ENCODE measurements around the gene DEFB113. TPM values are rescaled to one million over a fixed set of nuclear protein-coding genes. Genes with fewer than 3 reads are reported as not detected.

Gene DEFB113
- total and polyA plus RNA-seq, 2 of the 4 experiments (the other 2 are of a cell fraction) = not detected

GRCh38 chr6:49919261-49919660 lies 50.2 kb downstream of the DEFB113 start:
- Histone ChIP-seq H3K4me2 (ENCODE audit: low read depth, low read length) (no peak overlapping the region), H3K79me1 (ENCODE audit: low read depth in 1 of 2, low read length in 2 of 2) (no peaks in the 10 kb centered on the region), H3K56ac (ENCODE audit: extremely low read depth, insufficient read depth, low read length) (no peak overlapping the region), H2AK5ac (ENCODE audit: low read depth, low read length) (no peak overlapping the region), H4K20me1 (ENCODE audit: insufficient read depth, low read length) (no peaks in the 10 kb centered on the region), H4K5ac (ENCODE audit: low read depth, low read length) (no peak overlapping the region), H3K9me1 (ENCODE audit: insufficient read depth, low read length) (no peaks in the 10 kb centered on the region), H3K9me3 (ENCODE audit: control insufficient read depth, insufficient read depth, low read length) (no peaks in the 10 kb centered on the region), H3K23ac (ENCODE audit: low read depth, low read length) (no peak overlapping the region), H2BK120ac (ENCODE audit: low read depth, low read length) (no peak overlapping the region), H2BK15ac (ENCODE audit: low read depth, low read length) (no peak overlapping the region), H4K8ac (ENCODE audit: low read depth in 2 of 2, low read length in 2 of 2) (no peak overlapping the region), H2AFZ (replicated peaks; ENCODE audit: low read length, poor library complexity) (no peak overlapping the region), H3K4ac (ENCODE audit: low read depth, low read length) (no peak overlapping the region), H3K9ac (ENCODE audit: low read depth, low read length) (no peak overlapping the region), H3K36me3 (ENCODE audit: control insufficient read depth, insufficient read depth, low read length) (no peaks in the 10 kb centered on the region), H3K27ac (ENCODE audit: insufficient read depth, low read length) (no peak overlapping the region), H2AK9ac (replicated peaks; ENCODE audit: low read depth, low read length, poor library complexity) (no peak overlapping the region), H3K14ac (replicated peaks; ENCODE audit: low read depth, low read length) (no peak overlapping the region), H3K18ac (ENCODE audit: low read depth, low read length) (no peak overlapping the region), H3K27me3 (ENCODE audit: control insufficient read depth, insufficient read depth, low read length) (no peaks in the 10 kb centered on the region), H3K4me3 (ENCODE audit: insufficient read depth, low read depth, low read length) (no peak overlapping the region), H4K91ac (ENCODE audit: insufficient read depth, low read depth, low read length) (no peak overlapping the region), H2BK5ac (ENCODE audit: low read depth, low read length, poor library complexity, severe bottlenecking) (no peak overlapping the region), H3K4me1 (ENCODE audit: control insufficient read depth, insufficient read depth, low read length) (no peaks in the 10 kb centered on the region), H2BK20ac (ENCODE audit: low read depth, low read length) (no peak overlapping the region)
- WGBS, 2 experiments (ENCODE audit: extremely low coverage in 2 of 2, insufficient read length in 1 of 2) = 74% methylated on average over 3 of the region's 4 CpGs; no CpG with 5 or more reads in 1 of the 2 experiments
- no peak for ATAC-seq (ENCODE audit: low read depth)
- CTCF ChIA-PET = no interaction called here
- BruUV-seq (replicated peaks) = no TSS peak
- no peak for DNase-seq
- no peak for TF ChIP-seq MAFK (IDR thresholded peaks at IDR 0.05; ENCODE audit: low read depth, low read length)
- TF ChIP-seq RFX5 (IDR thresholded peaks at IDR 0.05; ENCODE audit: low read depth, low read length) = no peak
- TF ChIP-seq RCOR1 (IDR thresholded peaks at IDR 0.05; ENCODE audit: insufficient replicate concordance, low read length) = no peak
- TF ChIP-seq MAZ (IDR thresholded peaks at IDR 0.05; ENCODE audit: borderline replicate concordance, low read depth, low read length) = no peak
- no peak for TF ChIP-seq RAD21 (IDR thresholded peaks at IDR 0.05; ENCODE audit: low read length)
- no peak for TF ChIP-seq POLR2A (IDR thresholded peaks at IDR 0.05; ENCODE audit: low read depth, low read length)
- TF ChIP-seq FOS (IDR thresholded peaks at IDR 0.05; ENCODE audit: low read depth, low read length) = no peak
- no peak for TF ChIP-seq CHD1 (IDR thresholded peaks at IDR 0.05; ENCODE audit: low read depth, low read length)
- TF ChIP-seq, protein P1, sequence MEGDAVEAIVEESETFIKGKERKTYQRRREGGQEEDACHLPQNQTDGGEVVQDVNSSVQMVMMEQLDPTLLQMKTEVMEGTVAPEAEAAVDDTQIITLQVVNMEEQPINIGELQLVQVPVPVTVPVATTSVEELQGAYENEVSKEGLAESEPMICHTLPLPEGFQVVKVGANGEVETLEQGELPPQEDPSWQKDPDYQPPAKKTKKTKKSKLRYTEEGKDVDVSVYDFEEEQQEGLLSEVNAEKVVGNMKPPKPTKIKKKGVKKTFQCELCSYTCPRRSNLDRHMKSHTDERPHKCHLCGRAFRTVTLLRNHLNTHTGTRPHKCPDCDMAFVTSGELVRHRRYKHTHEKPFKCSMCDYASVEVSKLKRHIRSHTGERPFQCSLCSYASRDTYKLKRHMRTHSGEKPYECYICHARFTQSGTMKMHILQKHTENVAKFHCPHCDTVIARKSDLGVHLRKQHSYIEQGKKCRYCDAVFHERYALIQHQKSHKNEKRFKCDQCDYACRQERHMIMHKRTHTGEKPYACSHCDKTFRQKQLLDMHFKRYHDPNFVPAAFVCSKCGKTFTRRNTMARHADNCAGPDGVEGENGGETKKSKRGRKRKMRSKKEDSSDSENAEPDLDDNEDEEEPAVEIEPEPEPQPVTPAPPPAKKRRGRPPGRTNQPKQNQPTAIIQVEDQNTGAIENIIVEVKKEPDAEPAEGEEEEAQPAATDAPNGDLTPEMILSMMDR (conservative IDR thresholded peaks at IDR 0.05; ENCODE audit: low read depth, low read length) = no peak
- no peak for TF ChIP-seq SMC3 (IDR thresholded peaks at IDR 0.05; ENCODE audit: low read depth, low read length)
- no peak for TF ChIP-seq BHLHE40 (IDR thresholded peaks at IDR 0.05; ENCODE audit: low read depth, low read length)
- TF ChIP-seq NFE2L2 (IDR thresholded peaks at IDR 0.05; ENCODE audit: low read depth, low read length) = no peak
- dilution Hi-C loops (cut with HindIII; ENCODE audit: low sequenced_read_pairs, unreplicated experiment) (no loop called here), in situ Hi-C loops (cut with MboI; ENCODE audit: low sequenced_read_pairs) (no loop called here), intact Hi-C loops (cut with micrococcal nuclease) (no loop called here)
- POLR2A ChIA-PET (ENCODE audit: unreplicated experiment) = no interaction called here
